ENCODE results near the gene C3orf85. TPM values are rescaled to one million over a fixed set of nuclear protein-coding genes. Genes with fewer than 3 reads are reported as not detected.

Gene C3orf85
- total RNA-seq, 1 experiment from 2014 or later: not detected

DNA sequence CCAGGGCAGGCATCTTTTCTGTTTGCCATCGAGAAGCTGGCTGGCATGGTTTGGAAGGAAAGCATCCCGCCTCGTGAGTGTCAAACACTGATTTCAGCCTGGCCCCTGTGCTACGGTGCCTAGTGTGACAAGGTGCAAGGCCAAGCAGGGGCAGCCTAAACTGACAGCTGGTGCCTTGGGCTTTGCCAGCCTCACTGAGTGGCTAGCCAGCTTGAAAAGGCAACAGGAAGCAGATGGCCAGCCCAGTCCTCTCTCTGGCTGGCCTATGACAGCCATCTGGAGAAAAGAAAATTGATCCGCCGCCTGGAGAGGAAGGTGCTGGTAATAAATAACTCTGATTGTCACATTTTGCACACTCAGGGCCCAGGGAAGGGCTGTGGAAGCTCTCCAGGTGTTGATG, 52.2 kb downstream of the C3orf85 start:
- Histone ChIP-seq H3K79me2 (ENCODE audit: low read length) (no peaks in the 10 kb centered on the region), H3K27ac (ENCODE audit: low read length) (no peak overlapping the region), H3K4me3 (ENCODE audit: low read length) (no peak overlapping the region), H3K36me3 (ENCODE audit: insufficient read depth, low read length) (no peaks in the 10 kb centered on the region), H3K4me1 (ENCODE audit: low read length) (no peaks in the 10 kb centered on the region), H3K9me3 (ENCODE audit: low read length) (no peaks in the 10 kb centered on the region), H4K20me1 (ENCODE audit: insufficient read depth, low read depth, low read length) (no peaks in the 10 kb centered on the region), H2AFZ (ENCODE audit: low read length) (no peak overlapping the region), H3K9me2 (replicated peaks; ENCODE audit: insufficient read depth, low read length) (no peaks in the 10 kb centered on the region), H3K27me3 (ENCODE audit: low read length) (no peaks in the 10 kb centered on the region), H3K9ac (ENCODE audit: low read length) (no peak overlapping the region), H3K4me2 (ENCODE audit: low read depth, low read length, poor library complexity, severe bottlenecking) (no peak overlapping the region)
- no peak for DNase-seq

DNA sequence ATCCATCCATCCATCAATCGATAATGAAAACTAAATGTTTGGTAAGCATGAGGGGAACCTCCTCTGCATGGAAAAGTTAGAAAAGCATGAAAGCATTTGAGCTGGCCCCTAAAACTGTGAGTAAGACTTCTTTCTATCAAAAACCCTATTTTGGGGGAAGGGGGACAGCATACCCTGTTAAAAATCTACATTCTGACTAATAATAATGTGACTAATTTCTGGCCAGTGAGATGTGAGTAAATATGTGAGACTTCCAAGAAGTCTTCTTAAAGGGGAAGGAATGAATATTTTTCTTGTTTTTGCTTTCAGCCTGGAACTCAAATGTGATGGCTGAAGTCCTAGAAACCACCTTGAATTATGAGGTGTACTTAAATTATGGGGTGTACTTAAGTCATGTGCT, 54.9 kb downstream of the C3orf85 start:
- H3K4me2 ChIP-seq (ENCODE audit: low read depth, low read length, poor library complexity, severe bottlenecking): no peak overlapping the region
- H3K4me1 ChIP-seq (ENCODE audit: low read length): no peaks in the 10 kb centered on the region
- no peaks in the 10 kb centered on the region for H3K79me2 ChIP-seq (ENCODE audit: low read length)
- no peaks in the 10 kb centered on the region for H4K20me1 ChIP-seq (ENCODE audit: insufficient read depth, low read depth, low read length)
- no peak overlapping the region for H2AFZ ChIP-seq (ENCODE audit: low read length)
- no peak overlapping the region for H3K9ac ChIP-seq (ENCODE audit: low read length)
- H3K9me2 ChIP-seq (replicated peaks; ENCODE audit: insufficient read depth, low read length): no peaks in the 10 kb centered on the region
- no peaks in the 10 kb centered on the region for H3K36me3 ChIP-seq (ENCODE audit: insufficient read depth, low read length)
- H3K4me3 ChIP-seq (ENCODE audit: low read length): no peak overlapping the region
- H3K9me3 ChIP-seq (ENCODE audit: low read length): no peaks in the 10 kb centered on the region
- H3K27ac ChIP-seq (ENCODE audit: low read length): no peak overlapping the region
- no peaks in the 10 kb centered on the region for H3K27me3 ChIP-seq (ENCODE audit: low read length)
- no peak for DNase-seq

DNA sequence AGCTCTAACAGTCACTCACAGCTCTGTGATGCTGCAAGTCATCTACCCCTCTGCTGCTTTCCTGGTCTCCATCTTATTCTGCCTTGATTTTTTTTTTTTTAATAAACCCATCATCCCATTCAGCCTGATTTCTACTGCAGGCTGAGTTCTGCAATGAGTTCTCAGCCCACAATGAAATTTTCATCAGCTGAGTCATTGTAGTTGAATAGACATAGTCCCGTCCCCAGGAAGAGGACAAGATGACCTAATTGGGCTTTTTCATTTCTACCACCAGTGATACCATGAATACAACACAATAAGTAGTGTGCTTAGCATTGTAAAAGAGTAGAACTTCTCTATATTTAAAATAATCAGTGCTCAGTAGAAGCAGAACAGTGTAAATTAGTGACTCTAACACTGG, 59.3 kb downstream of the C3orf85 start:
- Histone ChIP-seq H3K4me3 (ENCODE audit: low read length) (no peak overlapping the region), H3K27me3 (ENCODE audit: low read length) (no peaks in the 10 kb centered on the region), H3K4me2 (ENCODE audit: low read depth, low read length, poor library complexity, severe bottlenecking) (no peak overlapping the region), H2AFZ (ENCODE audit: low read length) (no peak overlapping the region), H3K9me2 (replicated peaks; ENCODE audit: insufficient read depth, low read length) (no peaks in the 10 kb centered on the region), H3K4me1 (ENCODE audit: low read length) (no peaks in the 10 kb centered on the region), H4K20me1 (ENCODE audit: insufficient read depth, low read depth, low read length) (no peaks in the 10 kb centered on the region), H3K36me3 (ENCODE audit: insufficient read depth, low read length) (no peaks in the 10 kb centered on the region), H3K79me2 (ENCODE audit: low read length) (no peaks in the 10 kb centered on the region), H3K9me3 (ENCODE audit: low read length) (no peaks in the 10 kb centered on the region), H3K9ac (ENCODE audit: low read length) (no peak overlapping the region), H3K27ac (ENCODE audit: low read length) (no peak overlapping the region)
- DNase-seq: no peak

Other genes with a start within 250 kb of the C3orf85 start
- not detected in 2 replicates for gene GUCA1C, start 182.8 kb upstream of the C3orf85 start, total RNA-seq (2014; rRNA removed; shearing (Covaris generic); ENCODE audit: low replicate concordance)
- gene MORC1, start 18.6 kb upstream of the C3orf85 start, total RNA-seq (2014; rRNA removed; shearing (Covaris generic); ENCODE audit: low replicate concordance): not detected in 2 replicates
- not detected in 2 replicates for gene DPPA2, start 179.8 kb downstream of the C3orf85 start, total RNA-seq (2014; rRNA removed; shearing (Covaris generic); ENCODE audit: low replicate concordance)
- not detected in 2 replicates for gene DPPA4, start 200.8 kb downstream of the C3orf85 start, total RNA-seq (2014; rRNA removed; shearing (Covaris generic); ENCODE audit: low replicate concordance)

Measured in Karpas-422 (cell line).